CD4-positive, alpha-beta memory T cell (primary cell): ENCODE results near the gene SFN. TPM values are rescaled to one million over a fixed set of nuclear protein-coding genes. Genes with fewer than 3 reads are reported as not detected.

ENCODE experiments used
- CTCF ChIA-PET: fragments of 350-600 bp; sonication (Branson Sonifier 250); formaldehyde crosslinking; loops from one replicate; lab custom pipeline; 2021; ENCODE audit warnings: inconsistent platforms; ENCODE audit not compliant: partially characterized antibody; lab: Charles Lee
- POLR2A ChIA-PET: fragments of 350-600 bp; sonication (Branson Sonifier 250); formaldehyde crosslinking; loops from one replicate; lab custom pipeline; 2021; ENCODE audit not compliant: partially characterized antibody; lab: Charles Lee
- DNase-seq, 5 donors: peaks; one replicate each; pipeline versions ENCODE4 v3.0.0 to v3.0.0-alpha.2; 2020 to 2022; ENCODE audit warnings: mixed read lengths in 1 of 5
- H3K27ac ChIP-seq: one replicate; pipeline ENCODE4 v1.7.0; 2013; ENCODE audit warnings: low read depth, low read length
- H3K27me3 ChIP-seq: 2 replicates; pipeline ENCODE4 v1.7.0; 2013; ENCODE audit warnings: mild to moderate bottlenecking, low read length, moderate library complexity; ENCODE audit not compliant: insufficient read depth
- H3K36me3 ChIP-seq: 2 replicates; pipeline ENCODE4 v1.7.0; 2013; ENCODE audit warnings: mild to moderate bottlenecking, low read length, moderate library complexity; ENCODE audit not compliant: insufficient read depth
- H3K4me1 ChIP-seq: 2 replicates; pipeline ENCODE4 v1.7.0; 2013; ENCODE audit warnings: mild to moderate bottlenecking, low read length, moderate library complexity; ENCODE audit not compliant: insufficient read depth
- H3K4me3 ChIP-seq, 2 donors: one replicate each; pipeline ENCODE4 v1.7.0; 2013; ENCODE audit warnings: low read length in 2 of 2, mild to moderate bottlenecking in 1 of 2
- H3K9me3 ChIP-seq, 2 donors: one replicate each; pipeline ENCODE4 v1.7.0; 2013; ENCODE audit warnings: low read length in 2 of 2, control low read depth in 1 of 2; ENCODE audit not compliant: control insufficient read depth in 1 of 2
- H3K27ac Mint-ChIP-seq, 7 donors: one replicate each; pipeline ENCODE4 v1.8.0; 2020 to 2021; ENCODE audit warnings: mixed read lengths in 7 of 7, mild to moderate bottlenecking in 6 of 7, inconsistent platforms in 3 of 7, moderate library complexity in 3 of 7
- H3K27me3 Mint-ChIP-seq, 2 donors: one replicate each; pipeline ENCODE4 v1.8.0; 2020 to 2021; ENCODE audit warnings: mixed read lengths in 2 of 2
- H3K36me3 Mint-ChIP-seq, 2 donors: one replicate each; pipeline ENCODE4 v1.8.0; 2020 to 2021; ENCODE audit warnings: mixed read lengths in 2 of 2, inconsistent platforms in 1 of 2, mild to moderate bottlenecking in 1 of 2
- H3K4me1 Mint-ChIP-seq, 4 donors: one replicate each; pipeline ENCODE4 v1.8.0; 2020 to 2021; ENCODE audit warnings: mixed read lengths in 4 of 4, mild to moderate bottlenecking in 1 of 4
- H3K4me3 Mint-ChIP-seq, 8 donors: one replicate each; pipeline ENCODE4 v1.8.0; 2020 to 2021; ENCODE audit warnings: mixed read lengths in 8 of 8, mild to moderate bottlenecking in 7 of 8, moderate library complexity in 6 of 8, inconsistent platforms in 3 of 8
- H3K9me3 Mint-ChIP-seq, 8 donors: one replicate each; pipeline ENCODE4 v1.8.0; 2020 to 2021; ENCODE audit warnings: mixed read lengths in 8 of 8, mild to moderate bottlenecking in 5 of 8, inconsistent platforms in 3 of 8, moderate library complexity in 1 of 8
- intact Hi-C: fragments of 100-400 bp; cut with micrococcal nuclease; formaldehyde crosslinking; loops from one replicate; pipeline ENCODE4 v1.15.1; 2023
- polyA plus RNA-seq, 2 donors: library from polyadenylated mRNA; unstranded; fragments of 300-500 nt; fragmentation: Illumina TruSeq; gene quantifications; one replicate each; pipeline ENCODE4 v1.2.3, GENCODE V29; 2021
- total RNA-seq, 2 experiments: library from RNA; stranded (reverse); gene quantifications; one replicate each; pipeline ENCODE4 v1.2.3, GENCODE V29; 2021

Gene SFN
- total and polyA plus RNA-seq, 4 experiments from 2014 or later = 0.76 to 0.83 TPM; not detected in 2

GRCh38 chr1:26856604-26857469 lies 6.1 kb upstream of the SFN start:
- Mint-ChIP-seq H3K36me3 (peaks cover 23 to 46% of the 10 kb centered on the region in 2 donors), H3K27me3 (no peaks in the 10 kb centered on the region), H3K4me1 (peaks cover 0 to 10% (median 4%) of the 10 kb centered on the region in 4 donors), H3K4me3 (no peak overlapping the region), H3K27ac (no peak overlapping the region), H3K9me3 (no peaks in the 10 kb centered on the region)
- H3K4me3 ChIP-seq = no peak overlapping the region
- no peak for DNase-seq
- no peaks in the 10 kb centered on the region for H3K4me1 ChIP-seq
- no peaks in the 10 kb centered on the region for H3K9me3 ChIP-seq
- peaks cover 43% of the 10 kb centered on the region for H3K36me3 ChIP-seq
- POLR2A ChIA-PET = interaction anchor here (1.2 to 1.7 kb wide), 3 partner anchors 8 to 33 kb away, joined by 3 to 8 read pairs (median 7); partner anchors contain the start of gene GPN2
- H3K27me3 ChIP-seq = no peaks in the 10 kb centered on the region
- CTCF ChIA-PET = interaction anchor here (0.8 to 4.5 kb wide), 3 partner anchors 8 to 21 kb away, joined by 3 to 25 read pairs (median 11); no protein-coding TSS in a partner anchor
- intact Hi-C loops = no loop called here
- H3K27ac ChIP-seq = no peak overlapping the region

GRCh38 chr1:26857473-26858060 lies 5.4 kb upstream of the SFN start:
- Mint-ChIP-seq H3K4me1 (peaks cover 2 to 14% (median 10%) of the 10 kb centered on the region in 4 donors), H3K27me3 (no peaks in the 10 kb centered on the region), H3K4me3 (no peak overlapping the region), H3K36me3 (peaks cover 16 to 38% of the 10 kb centered on the region in 2 donors), H3K9me3 (no peaks in the 10 kb centered on the region), H3K27ac (no peak overlapping the region)
- Histone ChIP-seq H3K36me3 (peaks cover 35% of the 10 kb centered on the region), H3K27ac (no peak overlapping the region), H3K27me3 (no peaks in the 10 kb centered on the region), H3K9me3 (no peaks in the 10 kb centered on the region), H3K4me3 (no peak overlapping the region), H3K4me1 (peaks cover 7% of the 10 kb centered on the region)
- POLR2A ChIA-PET = interaction anchor here (1.7 to 1.8 kb wide), 2 partner anchors 24 to 33 kb away, joined by 4 to 7 read pairs; partner anchors contain the start of gene GPN2
- intact Hi-C loops = no loop called here
- DNase-seq = no peak
- CTCF ChIA-PET = interaction anchor here (0.8 to 4.5 kb wide), 3 partner anchors 16 to 48 kb away, joined by 3 to 25 read pairs (median 5); no protein-coding TSS in a partner anchor

GRCh38 chr1:26858160-26858559 lies 4.8 kb upstream of the SFN start:
- H3K27ac Mint-ChIP-seq = peak overlapping the region in 1 of 7 donors; percentile 55

DNA sequence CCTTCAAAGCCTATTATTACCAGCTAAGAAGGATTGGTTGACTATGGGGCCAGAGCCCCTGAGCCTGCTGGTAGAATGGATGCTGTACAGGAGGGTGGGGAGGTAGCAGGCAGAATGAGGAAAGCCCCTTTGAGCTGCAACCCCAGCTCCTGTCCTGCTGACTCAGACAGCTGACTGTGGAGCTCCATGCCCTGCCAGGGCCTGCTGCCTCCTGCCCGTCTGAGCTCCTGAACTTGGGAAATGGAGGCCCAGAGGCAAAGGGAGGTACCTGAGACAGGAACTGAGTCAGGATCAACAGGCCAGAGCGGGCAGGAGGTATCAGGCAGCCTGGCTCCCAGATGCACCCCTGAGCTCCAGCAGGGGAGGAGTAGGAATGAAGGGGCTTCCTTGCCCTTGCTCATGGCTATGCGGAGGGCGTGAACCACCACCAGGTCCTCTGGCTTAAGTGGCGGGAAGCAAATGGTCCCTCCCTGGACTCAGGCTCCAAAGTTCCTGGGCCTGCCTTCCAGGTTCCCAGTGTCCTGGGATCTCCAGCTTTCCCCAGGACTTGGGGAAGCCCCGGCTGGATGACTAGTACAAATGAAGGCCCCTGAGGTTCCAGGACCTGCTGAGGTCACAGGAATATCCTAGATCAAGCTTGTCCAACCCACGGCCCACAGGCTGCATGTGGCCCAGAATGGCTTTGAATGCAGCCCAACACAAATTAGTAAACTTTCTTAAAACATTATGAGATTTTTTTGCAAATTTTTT lies 3.9 kb upstream of the SFN start:
- ChIA-PET CTCF (interaction anchor here (0.9 to 4.5 kb wide), 8 partner anchors 8 to 260 kb away, joined by 3 to 25 read pairs (median 4); no protein-coding TSS in a partner anchor), POLR2A (interaction anchor here (1.0 to 1.8 kb wide), 6 partner anchors 9 to 38 kb away, joined by 3 to 7 read pairs (median 6); partner anchors contain the start of gene GPN2)
- Histone ChIP-seq H3K27me3 (no peaks in the 10 kb centered on the region), H3K27ac (no peak overlapping the region), H3K4me3 (no peak overlapping the region), H3K9me3 (no peaks in the 10 kb centered on the region), H3K36me3 (peaks cover 20% of the 10 kb centered on the region), H3K4me1 (peaks cover 22% of the 10 kb centered on the region)
- H3K9me3 Mint-ChIP-seq = no peaks in the 10 kb centered on the region
- H3K36me3 Mint-ChIP-seq = peaks cover 10 to 25% of the 10 kb centered on the region in 2 donors
- intact Hi-C loops = no loop called here
- peak overlapping the region in 1 of 7 donors; percentile 12 for H3K27ac Mint-ChIP-seq
- no peaks in the 10 kb centered on the region for H3K27me3 Mint-ChIP-seq
- no peak for DNase-seq
- peaks cover 5 to 23% (median 17%) of the 10 kb centered on the region in 4 donors for H3K4me1 Mint-ChIP-seq
- no peak overlapping the region for H3K4me3 Mint-ChIP-seq

More at GRCh38 chr1:26858160-26858559, 4.8 kb upstream of the SFN start:
- POLR2A ChIA-PET = interaction anchor here (1.6 to 1.8 kb wide), 4 partner anchors 10 to 32 kb away, joined by 4 to 7 read pairs (median 6); partner anchors contain the start of gene GPN2
- H3K9me3 Mint-ChIP-seq = no peaks in the 10 kb centered on the region
- DNase-seq = no peak
- H3K36me3 ChIP-seq = peaks cover 29% of the 10 kb centered on the region
- H3K36me3 Mint-ChIP-seq = peaks cover 10 to 32% of the 10 kb centered on the region in 2 donors
- no peak overlapping the region for H3K4me3 ChIP-seq
- no peaks in the 10 kb centered on the region for H3K27me3 ChIP-seq
- no peak overlapping the region for H3K4me3 Mint-ChIP-seq
- no peak overlapping the region for H3K27ac ChIP-seq
- no peaks in the 10 kb centered on the region for H3K9me3 ChIP-seq
- peaks cover 13% of the 10 kb centered on the region for H3K4me1 ChIP-seq
- H3K27me3 Mint-ChIP-seq = no peaks in the 10 kb centered on the region
- H3K4me1 Mint-ChIP-seq = peaks cover 3 to 15% (median 12%) of the 10 kb centered on the region in 4 donors
- intact Hi-C loops = no loop called here
- CTCF ChIA-PET = interaction anchor here (1.2 to 4.5 kb wide), 5 partner anchors 8 to 259 kb away, joined by 3 to 25 read pairs (median 5); no protein-coding TSS in a partner anchor

DNA sequence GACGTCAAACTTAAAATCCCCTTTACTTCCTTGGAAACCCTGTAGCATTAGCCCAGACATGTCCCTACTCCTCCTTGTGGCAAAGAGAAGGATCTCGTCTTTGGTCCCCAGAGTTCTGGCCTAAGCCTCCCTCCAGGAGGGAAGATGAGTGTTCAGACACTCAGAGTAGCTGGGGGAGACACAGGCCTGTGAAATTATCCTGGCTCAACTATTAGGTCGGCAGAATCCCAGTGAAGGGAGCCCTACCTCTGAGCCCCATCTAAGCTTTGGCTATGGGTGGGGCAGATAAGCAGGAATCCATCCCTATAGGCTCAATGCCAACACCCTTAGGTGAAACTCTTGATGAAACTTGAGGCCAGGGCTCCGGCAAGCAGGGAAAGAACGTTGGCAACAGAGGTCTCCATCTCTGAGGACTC lies 1.7 kb upstream of the SFN start:
- H3K4me1 Mint-ChIP-seq = peaks cover 8 to 31% (median 23%) of the 10 kb centered on the region in 4 donors
- H3K27me3 Mint-ChIP-seq = no peaks in the 10 kb centered on the region
- H3K9me3 Mint-ChIP-seq = no peaks in the 10 kb centered on the region
- Histone ChIP-seq H3K9me3 (no peaks in the 10 kb centered on the region), H3K4me1 (peaks cover 30% of the 10 kb centered on the region), H3K27ac (no peak overlapping the region), H3K4me3 (no peak overlapping the region), H3K36me3 (peaks cover 8% of the 10 kb centered on the region), H3K27me3 (no peaks in the 10 kb centered on the region)
- POLR2A ChIA-PET = no interaction called here
- CTCF ChIA-PET = interaction anchor here (1.9 to 4.5 kb wide), 2 partner anchors 16 to 40 kb away, joined by 4 to 25 read pairs; no protein-coding TSS in a partner anchor
- no peak for DNase-seq
- intact Hi-C loops = no loop called here
- peak overlapping the region in 1 of 8 donors; percentile 7 for H3K4me3 Mint-ChIP-seq
- H3K36me3 Mint-ChIP-seq = peaks cover 4 to 12% of the 10 kb centered on the region in 2 donors
- peak overlapping the region in 4 of 7 donors; percentile 17 to 78 (median 53) for H3K27ac Mint-ChIP-seq

DNA sequence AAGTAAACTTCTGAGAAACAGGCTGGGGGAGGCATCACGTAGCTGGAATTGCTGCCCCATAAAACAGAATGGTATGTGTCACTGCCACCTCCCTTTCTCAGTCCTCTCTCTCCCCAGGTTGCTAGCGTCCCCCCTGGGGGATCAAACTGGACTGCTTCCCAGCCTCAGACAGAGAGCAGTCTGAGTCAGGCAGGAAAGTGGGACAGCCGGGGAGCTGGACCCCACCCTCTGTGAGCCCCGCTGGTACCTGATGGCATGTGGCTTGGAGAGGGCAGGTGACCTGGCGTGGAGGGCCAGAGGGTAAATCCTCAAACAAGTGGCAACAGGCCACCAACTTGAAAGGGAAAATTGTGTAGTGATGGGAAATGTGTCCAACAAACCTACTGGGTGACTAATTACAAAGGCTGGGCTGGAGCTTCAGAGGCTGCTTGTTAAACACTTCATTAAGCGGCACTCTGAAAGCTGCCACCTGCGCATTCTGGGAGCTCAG lies 1.0 kb upstream of the SFN start:
- Mint-ChIP-seq H3K27me3 (no peaks in the 10 kb centered on the region), H3K9me3 (no peaks in the 10 kb centered on the region), H3K4me3 (peak overlapping the region in 3 of 8 donors; percentile 40 to 52 (median 42)), H3K4me1 (peaks cover 8 to 31% (median 23%) of the 10 kb centered on the region in 4 donors), H3K27ac (peak overlapping the region in 5 of 7 donors; percentile 46 to 78 (median 77)), H3K36me3 (peaks cover 3 to 6% of the 10 kb centered on the region in 2 donors)
- no peak overlapping the region for H3K4me3 ChIP-seq
- POLR2A ChIA-PET = interaction anchor here (0.5 kb wide), 1 partner anchor 441 kb away, joined by 4 read pairs; no protein-coding TSS in a partner anchor
- H3K27me3 ChIP-seq = no peaks in the 10 kb centered on the region
- no peak for DNase-seq
- H3K27ac ChIP-seq = no peak overlapping the region
- CTCF ChIA-PET = interaction anchor here (0.7 to 4.5 kb wide), 4 partner anchors 16 to 41 kb away, joined by 3 to 25 read pairs (median 4); no protein-coding TSS in a partner anchor
- intact Hi-C loops = no loop called here
- no peaks in the 10 kb centered on the region for H3K9me3 ChIP-seq
- peaks cover 8% of the 10 kb centered on the region for H3K36me3 ChIP-seq
- H3K4me1 ChIP-seq = peaks cover 30% of the 10 kb centered on the region
